RWPE1 (cell line): ENCODE data around the gene CCDC148.

Experiments
- CTCF ChIA-PET: fragments of 350-600 bp; sonication (Branson Sonifier 250); formaldehyde crosslinking; extraction: SDS; loops from one replicate; lab custom pipeline; 2021; lab: Yijun Ruan, JAX
- POLR2A ChIA-PET: fragments of 400-600 bp; formaldehyde crosslinking; extraction: SDS; loops from one replicate; lab custom pipeline; 2020; ENCODE audit warnings: antibody characterized with exemption; ENCODE audit not compliant: low non-redundant PET; lab: Yijun Ruan, JAX
- DNase-seq: peaks from one replicate; pipeline ENCODE4 v3.0.0; 2012; ENCODE audit warnings: low spot score
- H3K27ac ChIP-seq: fragments of 450-650 bp; 2 replicates; pipeline ENCODE4 v1.5.1; 2017
- CTCF ChIP-seq: fragments of 450-650 bp; conservative IDR thresholded peaks from 2 replicates; pipeline ENCODE4 v1.5.1; 2017; ENCODE audit warnings: low read depth, mild to moderate bottlenecking

Gene CCDC148

GRCh38 chr2:158486150-158486969 is 29.8 kb upstream of the CCDC148 start:
- no peak for DNase-seq
- ChIA-PET CTCF (interaction anchor here (1.5 kb wide), 1 partner anchor 13 kb away, joined by 3 read pairs; no protein-coding TSS in a partner anchor), POLR2A (no interaction called here)
- no peak for TF ChIP-seq CTCF
- no peak overlapping the region for H3K27ac ChIP-seq

GRCh38 chr2:158484892-158485556 is 28.5 kb upstream of the CCDC148 start:
- ChIA-PET POLR2A (no interaction called here), CTCF (interaction anchor here (1.5 kb wide), 1 partner anchor 11 kb away, joined by 3 read pairs; no protein-coding TSS in a partner anchor)
- TF ChIP-seq CTCF = no peak
- no peak overlapping the region for H3K27ac ChIP-seq
- no peak for DNase-seq

- POLR2A ChIA-PET = no interaction called here
- CTCF ChIA-PET = no interaction called here
- DNase-seq = no peak
- no peak overlapping the region for H3K27ac ChIP-seq
- no peak for TF ChIP-seq CTCF
Measured at GRCh38 chr2:158482594-158482993, 26.0 kb upstream of the CCDC148 start.

GRCh38 chr2:158481116-158481515 is 24.6 kb upstream of the CCDC148 start:
- H3K27ac ChIP-seq = no peak overlapping the region
- no peak for DNase-seq
- no peak for TF ChIP-seq CTCF
- POLR2A ChIA-PET = no interaction called here
- CTCF ChIA-PET = no interaction called here

- no peak for DNase-seq
- TF ChIP-seq CTCF = no peak
- no peak overlapping the region for H3K27ac ChIP-seq
- CTCF ChIA-PET = no interaction called here
- POLR2A ChIA-PET = no interaction called here
Measured at GRCh38 chr2:158478816-158479215, 22.3 kb upstream of the CCDC148 start.

GRCh38 chr2:158478237-158478636 is 21.7 kb upstream of the CCDC148 start:
- ChIA-PET CTCF (interaction anchor here (0.6 kb wide), 1 partner anchor 12 kb away, joined by 4 read pairs; no protein-coding TSS in a partner anchor), POLR2A (no interaction called here)
- TF ChIP-seq CTCF = no peak
- DNase-seq = no peak
- H3K27ac ChIP-seq = no peak overlapping the region
